ENCODE data around the gene NR1D2.

The NR1D2 gene

GRCh38 chr3:23991306-23991682, 46.2 kb downstream of the NR1D2 start:
- H3K4me3 ChIP-seq (ENCODE audit: low read depth, low read length) = no peak overlapping the region
- no peak for TF ChIP-seq CTCF (IDR thresholded peaks at IDR 0.05; ENCODE audit: control insufficient read depth, extremely low read depth, insufficient read depth)
- DNase-seq (ENCODE audit: low read depth) = no peak

- TF ChIP-seq CTCF (IDR thresholded peaks at IDR 0.05; ENCODE audit: control insufficient read depth, extremely low read depth, insufficient read depth) = no peak
- H3K4me3 ChIP-seq (ENCODE audit: low read depth, low read length) = no peak overlapping the region
- no peak for DNase-seq (ENCODE audit: low read depth)
These were observed 46.9 kb downstream of the NR1D2 start for GRCh38 chr3:23991683-23992628.

- DNase-seq (ENCODE audit: low read depth) = no peak
- no peak overlapping the region for H3K4me3 ChIP-seq (ENCODE audit: low read depth, low read length)
- TF ChIP-seq CTCF (IDR thresholded peaks at IDR 0.05; ENCODE audit: control insufficient read depth, extremely low read depth, insufficient read depth) = no peak
These were observed 48.6 kb downstream of the NR1D2 start for GRCh38 chr3:23993556-23994243.

- H3K4me3 ChIP-seq (ENCODE audit: low read depth, low read length) = no peak overlapping the region
- TF ChIP-seq CTCF (IDR thresholded peaks at IDR 0.05; ENCODE audit: control insufficient read depth, extremely low read depth, insufficient read depth) = no peak
- no peak for DNase-seq (ENCODE audit: low read depth)
These were observed 49.1 kb downstream of the NR1D2 start for GRCh38 chr3:23994244-23994569.

DNA sequence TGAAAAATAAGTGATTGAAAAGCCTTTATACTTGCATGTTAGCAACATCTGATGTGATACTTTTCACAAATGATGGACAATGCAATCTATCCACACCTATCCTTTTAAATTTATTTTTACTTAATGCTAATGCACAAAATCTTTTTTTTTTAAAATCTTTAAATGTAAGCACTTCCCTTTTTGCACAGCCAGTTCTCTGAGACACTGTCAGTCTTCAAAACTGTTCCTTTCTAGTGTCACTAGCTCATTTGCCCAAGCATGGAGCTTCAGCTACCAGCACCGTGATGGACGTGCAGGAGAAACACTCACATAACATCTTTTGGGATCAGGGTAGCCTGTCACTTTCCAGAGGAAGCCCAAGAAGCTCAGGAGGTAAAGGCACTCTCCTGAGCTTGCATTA, 50.1 kb downstream of the NR1D2 start:
- no peak for TF ChIP-seq CTCF (IDR thresholded peaks at IDR 0.05; ENCODE audit: control insufficient read depth, extremely low read depth, insufficient read depth)
- DNase-seq (ENCODE audit: low read depth) = no peak
- no peak overlapping the region for H3K4me3 ChIP-seq (ENCODE audit: low read depth, low read length)

DNA sequence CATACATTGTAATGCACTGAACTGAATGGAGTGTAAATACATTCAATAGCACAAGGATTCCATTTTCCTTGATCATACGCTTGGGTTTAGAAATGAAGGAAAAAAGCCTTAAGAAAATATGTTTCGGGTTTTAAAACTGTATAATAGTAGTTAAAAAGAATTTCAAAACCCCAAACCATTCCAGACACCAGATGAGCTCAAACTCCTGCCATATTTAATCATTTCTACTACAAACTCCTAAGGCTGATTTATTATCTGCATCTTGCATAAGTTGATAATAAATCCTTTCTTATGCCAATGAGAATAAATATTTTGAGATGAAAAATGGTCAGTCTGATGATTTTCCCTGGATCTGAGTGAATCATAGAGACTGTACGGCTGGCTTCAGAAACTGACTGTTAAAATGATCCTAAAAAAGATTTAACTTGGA, 51.0 kb downstream of the NR1D2 start:
- no peak for DNase-seq (ENCODE audit: low read depth)
- TF ChIP-seq CTCF (IDR thresholded peaks at IDR 0.05; ENCODE audit: control insufficient read depth, extremely low read depth, insufficient read depth) = no peak
- H3K4me3 ChIP-seq (ENCODE audit: low read depth, low read length) = no peak overlapping the region

Data from LNCaP clone FGC (cell line).